Activated naive CD8-positive, alpha-beta T cell (primary cell): ENCODE data around the gene ANKRD11.
A peak's percentile ranks its signal among the peaks of the same experiment; 100 is the strongest.

Experiments
- H3K27ac Mint-ChIP-seq: one replicate; pipeline ENCODE4 v1.8.0; 2021; ENCODE audit warnings: mixed read lengths
- H3K27me3 Mint-ChIP-seq: one replicate; pipeline ENCODE4 v1.8.0; 2021; ENCODE audit warnings: mixed read lengths
- H3K36me3 Mint-ChIP-seq: one replicate; pipeline ENCODE4 v1.8.0; 2021; ENCODE audit warnings: mixed read lengths
- H3K4me1 Mint-ChIP-seq: one replicate; pipeline ENCODE4 v1.8.0; 2021; ENCODE audit warnings: low read depth, mixed read lengths
- H3K4me3 Mint-ChIP-seq: one replicate; pipeline ENCODE4 v1.8.0; 2021; ENCODE audit warnings: mild to moderate bottlenecking, mixed read lengths
- H3K9me3 Mint-ChIP-seq: one replicate; pipeline ENCODE4 v1.8.0; 2021; ENCODE audit warnings: low read depth, mixed read lengths

The ANKRD11 gene

DNA sequence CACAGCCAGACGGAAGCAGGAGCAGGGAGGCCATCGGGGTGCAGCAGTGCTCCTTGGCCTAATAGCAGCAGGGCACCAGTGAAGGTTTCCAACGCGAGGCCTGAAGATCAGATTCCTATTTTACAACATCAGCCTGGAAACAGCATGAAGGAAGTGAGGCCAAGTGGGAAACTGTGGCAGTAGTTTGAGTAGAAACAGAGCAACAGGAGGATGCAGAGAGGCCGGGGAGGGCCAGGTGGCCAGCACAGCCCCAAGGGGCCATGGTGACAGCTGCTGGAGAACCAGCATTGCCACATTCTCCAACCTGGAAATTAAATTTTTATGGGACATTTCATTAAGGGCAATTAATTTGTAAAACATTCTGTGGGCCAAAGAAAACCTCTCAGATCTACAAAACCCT, 3.4 kb upstream of the ANKRD11 start:
- Mint-ChIP-seq H3K4me1 (peaks cover 27% of the 10 kb centered on the region), H3K27ac (no peak overlapping the region), H3K36me3 (no peaks in the 10 kb centered on the region), H3K4me3 (no peak overlapping the region), H3K27me3 (no peaks in the 10 kb centered on the region), H3K9me3 (no peaks in the 10 kb centered on the region)

DNA sequence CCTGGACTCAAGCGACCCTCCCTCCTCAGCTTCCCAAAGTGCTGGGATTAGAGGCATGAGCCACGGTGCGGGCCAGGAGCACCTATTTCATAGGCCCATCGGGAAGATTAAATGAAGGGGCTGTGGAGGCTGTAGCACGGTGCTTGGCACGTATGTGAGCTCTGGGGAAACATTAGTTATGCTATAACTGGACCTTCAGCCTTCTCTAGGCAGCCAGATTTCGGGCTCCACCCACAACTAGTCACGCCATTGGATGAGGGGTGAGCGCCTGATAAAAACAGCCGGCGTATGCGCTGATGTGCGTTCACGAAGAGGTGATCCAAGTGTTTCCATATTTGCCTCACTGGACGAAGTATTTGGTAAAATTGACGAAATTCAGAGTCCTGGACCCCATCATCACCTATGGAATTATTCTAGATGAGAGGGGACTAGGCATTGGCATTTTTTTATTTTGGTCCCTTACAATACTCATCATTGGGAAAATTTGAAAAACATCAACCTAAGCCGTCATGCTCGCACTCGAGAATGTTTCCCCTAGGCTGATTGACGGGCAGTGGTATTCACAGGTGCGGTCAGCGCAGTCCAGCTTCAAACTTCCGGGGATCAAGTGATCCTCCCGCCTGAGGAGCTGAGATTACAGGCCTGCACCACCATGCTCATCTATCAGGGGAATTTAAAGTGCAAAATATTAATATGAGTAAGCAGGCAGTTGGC, 1.8 kb upstream of the ANKRD11 start:
- Mint-ChIP-seq H3K4me1 (peaks cover 40% of the 10 kb centered on the region), H3K27me3 (no peaks in the 10 kb centered on the region), H3K36me3 (no peaks in the 10 kb centered on the region), H3K27ac (peak overlapping the region; percentile 96), H3K4me3 (peak overlapping the region; percentile 93), H3K9me3 (no peaks in the 10 kb centered on the region)

GRCh38 chr16:89491238-89491869, 993 bp upstream of the ANKRD11 start:
- peak overlapping the region; percentile 96 for H3K27ac Mint-ChIP-seq
- no peaks in the 10 kb centered on the region for H3K9me3 Mint-ChIP-seq
- H3K4me1 Mint-ChIP-seq: peaks cover 46% of the 10 kb centered on the region
- no peaks in the 10 kb centered on the region for H3K27me3 Mint-ChIP-seq
- H3K4me3 Mint-ChIP-seq: peak overlapping the region; percentile 93
- H3K36me3 Mint-ChIP-seq: peaks cover 3% of the 10 kb centered on the region

GRCh38 chr16:89489898-89490438, 393 bp downstream of the ANKRD11 start:
- no peak overlapping the region for H3K4me3 Mint-ChIP-seq
- no peaks in the 10 kb centered on the region for H3K27me3 Mint-ChIP-seq
- peaks cover 59% of the 10 kb centered on the region for H3K4me1 Mint-ChIP-seq
- H3K27ac Mint-ChIP-seq: no peak overlapping the region
- peaks cover 5% of the 10 kb centered on the region for H3K36me3 Mint-ChIP-seq
- no peaks in the 10 kb centered on the region for H3K9me3 Mint-ChIP-seq

DNA sequence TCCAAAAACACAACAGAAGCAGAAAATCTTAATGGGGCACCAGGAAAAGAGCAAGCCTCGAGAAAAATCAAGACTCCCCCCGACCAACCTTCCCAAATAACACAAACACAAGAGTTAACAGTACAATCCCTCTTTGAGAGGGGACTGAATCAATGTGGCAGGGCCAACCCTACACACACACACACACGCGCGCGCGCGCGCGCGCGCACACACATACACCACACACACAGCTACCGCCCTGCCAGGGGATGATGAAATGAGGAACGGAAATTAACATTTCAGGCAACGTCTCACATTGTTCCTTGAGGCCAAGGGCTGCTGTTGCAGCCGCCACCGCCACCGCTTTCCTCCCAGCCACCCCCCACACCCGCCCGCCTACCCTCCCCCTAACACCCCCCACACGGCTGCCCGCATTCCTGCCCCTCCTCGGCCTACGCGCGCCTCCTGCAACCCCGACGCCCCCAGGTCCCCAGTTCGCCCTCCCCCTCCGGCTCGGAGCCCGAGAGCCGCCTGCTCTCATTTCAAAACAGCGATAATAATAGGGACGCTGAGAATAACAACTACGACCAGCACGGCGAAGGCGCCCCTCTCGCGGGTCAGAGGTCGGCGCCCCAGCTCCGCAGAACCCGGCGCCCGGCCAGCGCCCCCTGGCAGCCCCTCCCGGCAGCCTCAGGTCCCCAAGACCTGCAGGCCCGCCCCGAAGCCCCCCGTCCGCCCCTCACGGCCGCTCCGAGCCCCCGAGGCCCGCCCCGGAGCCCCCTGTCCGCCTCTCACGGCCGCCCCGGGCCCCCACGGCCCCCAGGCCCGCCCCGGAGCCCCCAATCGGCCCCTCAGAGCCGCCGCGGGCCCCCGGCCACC, 1.1 kb downstream of the ANKRD11 start:
- Mint-ChIP-seq H3K36me3 (peaks cover 5% of the 10 kb centered on the region), H3K27ac (peak overlapping the region; percentile 98), H3K4me1 (peaks cover 65% of the 10 kb centered on the region), H3K9me3 (no peaks in the 10 kb centered on the region), H3K4me3 (peak overlapping the region; percentile 97), H3K27me3 (no peaks in the 10 kb centered on the region)

DNA sequence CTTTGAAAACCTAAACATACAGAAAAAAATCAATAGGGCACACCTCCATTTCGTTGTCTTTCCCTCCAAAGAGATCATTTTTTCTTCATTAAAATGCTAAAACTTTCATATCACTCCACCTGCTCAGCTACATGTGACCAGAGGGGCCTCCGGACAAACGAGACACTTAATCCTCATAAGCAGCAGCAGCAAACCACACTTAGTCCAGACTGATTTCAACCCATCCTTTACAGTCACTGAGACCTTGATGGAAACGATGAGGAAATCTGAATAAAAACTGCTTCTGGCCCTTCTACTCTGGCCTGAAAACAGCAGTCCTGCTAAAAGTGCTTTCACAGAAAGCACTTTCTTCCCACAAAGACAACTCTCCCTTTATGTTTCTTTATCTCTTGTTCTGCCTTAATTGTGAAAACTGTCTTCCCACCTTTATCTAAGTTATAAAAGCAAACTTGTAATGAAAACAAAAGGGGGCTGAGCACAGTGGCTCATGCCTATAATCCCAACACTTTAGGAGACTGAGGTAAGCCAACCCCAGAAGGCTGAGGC, 4.6 kb downstream of the ANKRD11 start:
- no peaks in the 10 kb centered on the region for H3K9me3 Mint-ChIP-seq
- H3K36me3 Mint-ChIP-seq: peaks cover 16% of the 10 kb centered on the region
- no peaks in the 10 kb centered on the region for H3K27me3 Mint-ChIP-seq

DNA sequence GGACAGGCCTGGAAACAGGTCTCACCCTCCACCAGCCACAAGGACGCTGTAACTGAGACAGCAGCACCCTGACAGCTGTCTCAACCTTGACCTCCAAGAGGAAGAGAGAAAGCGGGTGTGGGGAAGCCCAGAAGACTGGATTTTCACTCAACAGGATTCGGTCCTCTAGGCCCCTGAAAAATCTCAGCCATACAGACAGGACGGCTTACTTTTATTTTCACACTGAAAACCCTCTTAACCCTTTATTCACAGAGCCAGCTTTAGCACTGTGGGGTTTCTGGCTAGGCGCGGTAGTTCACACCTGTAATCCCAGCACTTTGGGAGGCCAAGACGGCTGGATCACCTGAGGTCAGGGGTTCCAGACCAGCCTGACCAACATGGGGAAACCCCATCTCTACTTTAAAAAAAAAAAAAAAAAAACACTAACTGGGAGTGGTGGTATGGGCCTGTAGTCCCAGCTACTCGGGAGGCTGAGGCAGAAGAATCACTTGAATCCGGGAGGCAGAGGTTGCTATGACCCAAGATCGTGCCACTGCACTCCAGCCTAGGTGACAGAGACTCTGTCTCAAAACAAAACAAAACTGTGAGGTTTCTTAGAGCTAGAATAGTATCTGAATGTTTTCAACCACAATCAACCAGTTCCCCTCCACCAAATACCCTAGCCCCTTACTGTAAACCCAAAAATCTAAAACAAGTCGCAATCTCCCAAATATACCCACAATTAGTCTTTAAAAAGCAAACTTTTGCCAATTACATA, 5.3 kb downstream of the ANKRD11 start:
- peaks cover 16% of the 10 kb centered on the region for H3K36me3 Mint-ChIP-seq
- peak overlapping the region; percentile 93 for H3K27ac Mint-ChIP-seq
- H3K4me1 Mint-ChIP-seq: peaks cover 83% of the 10 kb centered on the region
- H3K27me3 Mint-ChIP-seq: no peaks in the 10 kb centered on the region
- H3K9me3 Mint-ChIP-seq: no peaks in the 10 kb centered on the region
- peak overlapping the region; percentile 84 for H3K4me3 Mint-ChIP-seq

More for the DNA sequence above, 4.6 kb downstream of the ANKRD11 start:
- peak overlapping the region; percentile 93 for H3K27ac Mint-ChIP-seq
- H3K4me1 Mint-ChIP-seq: peaks cover 80% of the 10 kb centered on the region
- H3K4me3 Mint-ChIP-seq: peak overlapping the region; percentile 84

GRCh38 chr16:89484041-89484501, 6.3 kb downstream of the ANKRD11 start:
- Mint-ChIP-seq H3K27ac (peak overlapping the region; percentile 93), H3K4me3 (peak overlapping the region; percentile 84), H3K36me3 (peaks cover 16% of the 10 kb centered on the region), H3K27me3 (no peaks in the 10 kb centered on the region), H3K9me3 (no peaks in the 10 kb centered on the region), H3K4me1 (peaks cover 88% of the 10 kb centered on the region)

GRCh38 chr16:89482817-89483205, 7.5 kb downstream of the ANKRD11 start:
- peaks cover 16% of the 10 kb centered on the region for H3K36me3 Mint-ChIP-seq
- H3K4me1 Mint-ChIP-seq: peaks cover 88% of the 10 kb centered on the region
- peak overlapping the region; percentile 84 for H3K4me3 Mint-ChIP-seq

DNA sequence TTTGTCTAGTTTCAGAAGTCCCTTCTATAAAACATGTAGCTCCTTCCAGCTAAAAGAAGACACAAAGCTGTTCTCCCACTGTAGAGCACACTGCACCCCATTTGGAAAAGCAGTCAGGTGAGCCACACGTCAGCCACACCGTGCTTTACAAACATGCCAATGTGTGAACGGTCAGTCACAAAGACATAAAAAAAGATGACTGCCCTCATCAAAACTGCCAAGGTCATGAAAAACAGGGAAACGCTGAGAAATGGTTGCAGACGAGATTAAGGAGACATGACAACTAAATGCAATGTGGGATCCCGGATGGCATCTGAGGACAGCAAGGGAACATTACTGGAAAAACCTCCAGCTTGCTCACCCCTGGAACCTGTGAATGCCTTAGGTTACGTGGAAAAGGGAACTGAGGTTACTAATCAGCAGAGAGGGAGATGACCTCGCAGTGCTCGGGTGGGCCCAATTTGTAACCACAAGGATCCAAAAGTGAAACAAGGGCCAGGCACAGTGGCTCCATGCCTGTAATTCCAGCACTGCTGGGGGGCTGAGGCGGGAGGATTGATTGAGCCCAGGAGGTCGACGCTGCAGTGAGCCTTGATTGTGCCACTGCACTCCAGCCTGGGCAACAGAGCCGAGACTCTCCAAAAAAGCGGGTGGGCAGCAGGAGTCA, 8.1 kb downstream of the ANKRD11 start:
- Mint-ChIP-seq H3K27ac (peak overlapping the region; percentile 93), H3K27me3 (no peaks in the 10 kb centered on the region), H3K4me1 (peaks cover 89% of the 10 kb centered on the region), H3K36me3 (peaks cover 16% of the 10 kb centered on the region), H3K9me3 (no peaks in the 10 kb centered on the region), H3K4me3 (peak overlapping the region; percentile 84)

More at GRCh38 chr16:89482817-89483205, 7.5 kb downstream of the ANKRD11 start:
- H3K27ac Mint-ChIP-seq: peak overlapping the region; percentile 93
- H3K27me3 Mint-ChIP-seq: no peaks in the 10 kb centered on the region
- no peaks in the 10 kb centered on the region for H3K9me3 Mint-ChIP-seq

- H3K4me1 Mint-ChIP-seq: peaks cover 91% of the 10 kb centered on the region
- H3K36me3 Mint-ChIP-seq: peaks cover 14% of the 10 kb centered on the region
- H3K27me3 Mint-ChIP-seq: no peaks in the 10 kb centered on the region
- no peaks in the 10 kb centered on the region for H3K9me3 Mint-ChIP-seq
- peak overlapping the region; percentile 93 for H3K27ac Mint-ChIP-seq
- H3K4me3 Mint-ChIP-seq: peak overlapping the region; percentile 84
Measured at GRCh38 chr16:89481356-89481955, 8.9 kb downstream of the ANKRD11 start.

GRCh38 chr16:89478576-89479221, 11.7 kb downstream of the ANKRD11 start:
- H3K27me3 Mint-ChIP-seq: no peaks in the 10 kb centered on the region
- peaks cover 13% of the 10 kb centered on the region for H3K36me3 Mint-ChIP-seq
- peak overlapping the region; percentile 91 for H3K27ac Mint-ChIP-seq
- peak overlapping the region; percentile 84 for H3K4me3 Mint-ChIP-seq
- no peaks in the 10 kb centered on the region for H3K9me3 Mint-ChIP-seq
- H3K4me1 Mint-ChIP-seq: peaks cover 91% of the 10 kb centered on the region

DNA sequence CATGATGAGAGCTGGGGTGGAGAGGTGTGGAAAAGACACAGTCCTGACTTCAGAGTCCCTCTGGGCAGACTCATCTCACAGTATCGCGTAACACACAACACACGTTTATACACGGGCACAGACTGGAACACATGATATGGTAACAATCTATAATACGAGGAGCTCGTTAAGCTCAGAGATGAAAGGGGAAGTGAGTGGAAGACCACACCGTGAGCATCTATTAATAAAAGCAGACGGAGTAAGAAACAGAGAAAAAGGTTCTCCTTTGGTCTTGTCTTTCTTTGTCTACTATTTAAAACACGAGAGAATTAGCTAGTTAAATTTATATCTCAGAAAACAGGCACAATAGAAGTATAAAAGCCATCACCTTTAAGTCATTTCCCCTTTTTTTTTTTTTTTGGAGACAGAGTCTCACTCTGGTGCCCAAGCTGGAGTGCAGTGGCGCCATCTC, 13.5 kb downstream of the ANKRD11 start:
- Mint-ChIP-seq H3K4me3 (peak overlapping the region; percentile 68), H3K27ac (peak overlapping the region; percentile 67), H3K27me3 (no peaks in the 10 kb centered on the region), H3K9me3 (no peaks in the 10 kb centered on the region), H3K4me1 (peaks cover 91% of the 10 kb centered on the region), H3K36me3 (peaks cover 6% of the 10 kb centered on the region)
